Measurements from ENCODE around the gene RBM26.
A peak's percentile ranks its signal among the peaks of the same experiment; 100 is the strongest.

The RBM26 gene

GRCh38 chr13:79439275-79439674 is 33.2 kb upstream of the RBM26 start:
- H3K4me3 ChIP-seq (ENCODE audit: low read length), result no peak overlapping the region
- no peak for TF ChIP-seq ZNF274 (IDR thresholded peaks at IDR 0.05; ENCODE audit: low read depth, low read length)

- no peak for TF ChIP-seq ZNF274 (IDR thresholded peaks at IDR 0.05; ENCODE audit: low read depth, low read length)
- no peak overlapping the region for H3K4me3 ChIP-seq (ENCODE audit: low read length)
Observed at GRCh38 chr13:79435561-79435990, 29.5 kb upstream of the RBM26 start.

- no peak for TF ChIP-seq ZNF274 (IDR thresholded peaks at IDR 0.05; ENCODE audit: low read depth, low read length)
- no peak overlapping the region for H3K4me3 ChIP-seq (ENCODE audit: low read length)
Observed at GRCh38 chr13:79434556-79434955, 28.5 kb upstream of the RBM26 start.

- no peak for TF ChIP-seq ZNF274 (IDR thresholded peaks at IDR 0.05; ENCODE audit: low read depth, low read length)
- H3K4me3 ChIP-seq (ENCODE audit: low read length), result no peak overlapping the region
Observed at GRCh38 chr13:79432992-79433391, 26.9 kb upstream of the RBM26 start.

- no peak for TF ChIP-seq ZNF274 (IDR thresholded peaks at IDR 0.05; ENCODE audit: low read depth, low read length)
Observed at GRCh38 chr13:79432086-79432485, 26.0 kb upstream of the RBM26 start.

GRCh38 chr13:79429309-79429708 is 23.3 kb upstream of the RBM26 start:
- no peak overlapping the region for H3K4me3 ChIP-seq (ENCODE audit: low read length)
- TF ChIP-seq ZNF274 (IDR thresholded peaks at IDR 0.05; ENCODE audit: low read depth, low read length), result no peak

More at GRCh38 chr13:79432086-79432485, 26.0 kb upstream of the RBM26 start:
- H3K4me3 ChIP-seq (ENCODE audit: low read length), result no peak overlapping the region

- no peak for TF ChIP-seq ZNF274 (IDR thresholded peaks at IDR 0.05; ENCODE audit: low read depth, low read length)
- no peak overlapping the region for H3K4me3 ChIP-seq (ENCODE audit: low read length)
Observed at GRCh38 chr13:79427883-79428282, 21.8 kb upstream of the RBM26 start.

GRCh38 chr13:79427265-79427664 is 21.2 kb upstream of the RBM26 start:
- TF ChIP-seq ZNF274 (IDR thresholded peaks at IDR 0.05; ENCODE audit: low read depth, low read length), result no peak
- H3K4me3 ChIP-seq (ENCODE audit: low read length), result no peak overlapping the region

- TF ChIP-seq ZNF274 (IDR thresholded peaks at IDR 0.05; ENCODE audit: low read depth, low read length), result no peak
- no peak overlapping the region for H3K4me3 ChIP-seq (ENCODE audit: low read length)
Observed at GRCh38 chr13:79423801-79424642, 18.0 kb upstream of the RBM26 start.

GRCh38 chr13:79423340-79423739 is 17.3 kb upstream of the RBM26 start:
- no peak overlapping the region for H3K4me3 ChIP-seq (ENCODE audit: low read length)

GRCh38 chr13:79419365-79419764 is 13.3 kb upstream of the RBM26 start:
- H3K4me3 ChIP-seq (ENCODE audit: low read length), result no peak overlapping the region
- TF ChIP-seq ZNF274 (IDR thresholded peaks at IDR 0.05; ENCODE audit: low read depth, low read length), result no peak

More at GRCh38 chr13:79423340-79423739, 17.3 kb upstream of the RBM26 start:
- TF ChIP-seq ZNF274 (IDR thresholded peaks at IDR 0.05; ENCODE audit: low read depth, low read length), result no peak

GRCh38 chr13:79417741-79418140 is 11.7 kb upstream of the RBM26 start:
- H3K4me3 ChIP-seq (ENCODE audit: low read length), result no peak overlapping the region
- no peak for TF ChIP-seq ZNF274 (IDR thresholded peaks at IDR 0.05; ENCODE audit: low read depth, low read length)

GRCh38 chr13:79413521-79413920 is 7.5 kb upstream of the RBM26 start:
- H3K4me3 ChIP-seq (ENCODE audit: low read length), result no peak overlapping the region
- TF ChIP-seq ZNF274 (IDR thresholded peaks at IDR 0.05; ENCODE audit: low read depth, low read length), result no peak

GRCh38 chr13:79409828-79410227 is 3.8 kb upstream of the RBM26 start:
- no peak for TF ChIP-seq ZNF274 (IDR thresholded peaks at IDR 0.05; ENCODE audit: low read depth, low read length)
- H3K4me3 ChIP-seq (ENCODE audit: low read length), result no peak overlapping the region

- no peak for TF ChIP-seq ZNF274 (IDR thresholded peaks at IDR 0.05; ENCODE audit: low read depth, low read length)
- peak overlapping the region; percentile 72; the same call in 1 of the 2 replicates for H3K4me3 ChIP-seq (ENCODE audit: low read length)
Observed at GRCh38 chr13:79407349-79407979, 1.4 kb upstream of the RBM26 start.
